ENCODE data around the gene PGBD1. TPM values are rescaled to one million over a fixed set of nuclear protein-coding genes. Genes with fewer than 3 reads are reported as not detected.

PGBD1 gene
- total and polyA plus RNA-seq, 2 donors (not counting 3 experiments of a cell fraction or from before 2014, with no cell fraction given), result 4.2 to 9.6 TPM

DNA sequence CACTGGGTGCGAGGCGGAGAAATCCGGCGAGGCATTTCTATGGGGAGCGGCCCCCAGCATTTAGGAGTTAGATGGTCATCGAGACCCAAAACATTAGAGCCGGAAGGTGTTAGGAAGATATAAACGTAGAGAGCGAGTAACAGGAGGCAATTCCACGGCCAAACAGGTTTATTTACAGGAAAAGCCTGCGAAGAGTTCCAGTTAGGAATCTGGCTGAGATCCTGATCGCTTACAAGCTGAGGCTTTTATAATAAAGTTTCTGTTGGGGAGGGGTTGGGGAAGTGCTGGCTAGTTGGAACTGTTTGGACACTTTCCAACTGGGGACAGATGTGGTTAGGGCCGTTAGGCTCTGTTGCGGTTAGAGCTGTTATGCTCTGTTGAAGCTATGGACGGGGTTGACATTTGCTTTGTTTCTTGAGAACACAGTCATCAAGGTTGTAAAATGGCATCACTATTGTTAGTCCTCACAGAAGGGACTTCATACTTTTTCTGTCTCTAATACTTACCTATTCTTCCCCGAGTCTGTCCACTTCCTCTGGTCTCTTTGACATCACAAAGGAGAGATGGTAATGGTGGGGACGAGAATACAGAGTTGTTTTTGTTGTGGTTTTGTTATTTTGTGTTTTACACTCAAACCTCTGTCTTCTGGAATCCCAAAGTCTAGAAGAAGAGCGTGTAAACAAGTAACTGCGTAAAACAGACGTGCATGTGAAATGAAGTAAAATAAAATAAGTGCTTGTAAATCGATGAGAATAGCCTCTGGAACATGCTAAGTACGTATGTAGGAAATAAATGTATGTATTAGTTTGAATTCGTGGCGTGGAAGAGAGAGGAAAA is 55.1 kb downstream of the PGBD1 start:
- FAIRE-seq, result peak; percentile 48
- H3K36me3 ChIP-seq (ENCODE audit: control insufficient read depth in 2 of 2, extremely low read depth in 1 of 2, insufficient read depth in 2 of 2, low read length in 2 of 2), result no peaks in the 10 kb centered on the region
- peak overlapping the region; percentile 88 for H3K4me2 ChIP-seq (ENCODE audit: insufficient read depth, low read length)
- H3K9ac ChIP-seq (replicated peaks; ENCODE audit: extremely low read depth, insufficient read depth, low read length), result peak overlapping the region; percentile 96
- TF ChIP-seq POLR2AphosphoS5 (IDR thresholded peaks at IDR 0.05; ENCODE audit: insufficient read depth, low read depth, low read length) (no peak), JUN (IDR thresholded peaks at IDR 0.05; ENCODE audit: borderline replicate concordance, insufficient read depth, insufficient read length, low read depth) (no peak), MYC (IDR thresholded peaks at IDR 0.05; ENCODE audit: low read depth, low read length) (no peak), EZH2 (IDR thresholded peaks at IDR 0.05; ENCODE audit: borderline replicate concordance, low read depth, low read length, severe bottlenecking) (no peak), GATA2 (IDR thresholded peaks at IDR 0.05; ENCODE audit: insufficient read depth, insufficient read length, low read depth, low read length) (no peak), POLR2A (IDR thresholded peaks at IDR 0.05; ENCODE audit: low read depth, low read length) (no peak), FOS (IDR thresholded peaks at IDR 0.05; ENCODE audit: borderline replicate concordance, insufficient read depth, low read length) (no peak)
- TF ChIP-seq, protein P1, sequence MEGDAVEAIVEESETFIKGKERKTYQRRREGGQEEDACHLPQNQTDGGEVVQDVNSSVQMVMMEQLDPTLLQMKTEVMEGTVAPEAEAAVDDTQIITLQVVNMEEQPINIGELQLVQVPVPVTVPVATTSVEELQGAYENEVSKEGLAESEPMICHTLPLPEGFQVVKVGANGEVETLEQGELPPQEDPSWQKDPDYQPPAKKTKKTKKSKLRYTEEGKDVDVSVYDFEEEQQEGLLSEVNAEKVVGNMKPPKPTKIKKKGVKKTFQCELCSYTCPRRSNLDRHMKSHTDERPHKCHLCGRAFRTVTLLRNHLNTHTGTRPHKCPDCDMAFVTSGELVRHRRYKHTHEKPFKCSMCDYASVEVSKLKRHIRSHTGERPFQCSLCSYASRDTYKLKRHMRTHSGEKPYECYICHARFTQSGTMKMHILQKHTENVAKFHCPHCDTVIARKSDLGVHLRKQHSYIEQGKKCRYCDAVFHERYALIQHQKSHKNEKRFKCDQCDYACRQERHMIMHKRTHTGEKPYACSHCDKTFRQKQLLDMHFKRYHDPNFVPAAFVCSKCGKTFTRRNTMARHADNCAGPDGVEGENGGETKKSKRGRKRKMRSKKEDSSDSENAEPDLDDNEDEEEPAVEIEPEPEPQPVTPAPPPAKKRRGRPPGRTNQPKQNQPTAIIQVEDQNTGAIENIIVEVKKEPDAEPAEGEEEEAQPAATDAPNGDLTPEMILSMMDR (IDR thresholded peaks at IDR 0.05; ENCODE audit: extremely low read depth in 1 of 2, insufficient read depth in 1 of 2, low read depth in 1 of 2, low read length in 2 of 2), result no peak
- TF ChIP-seq, protein P2, sequence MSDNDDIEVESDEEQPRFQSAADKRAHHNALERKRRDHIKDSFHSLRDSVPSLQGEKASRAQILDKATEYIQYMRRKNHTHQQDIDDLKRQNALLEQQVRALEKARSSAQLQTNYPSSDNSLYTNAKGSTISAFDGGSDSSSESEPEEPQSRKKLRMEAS (IDR thresholded peaks at IDR 0.05; ENCODE audit: insufficient read depth, insufficient read length), result no peak
- dilution Hi-C loops (cut with MboI; ENCODE audit: extremely low pct_ligation_motif_present, low sequenced_read_pairs), result no loop called here
- H3K27ac ChIP-seq (ENCODE audit: insufficient read depth, low read depth, low read length), result peak overlapping the region; percentile 96
- ChIA-PET CTCF (interaction anchor here (0.8 to 4.8 kb wide), 5 partner anchors 9 to 193 kb away, joined by 3 to 33 read pairs (median 3); no protein-coding TSS in a partner anchor), POLR2A (interaction anchor here (1.3 to 2.0 kb wide), 4 partner anchors 20 to 195 kb away, joined by 5 to 15 read pairs (median 6); partner anchors contain the start of genes PGBD1, ZKSCAN8 and ZSCAN26)
- peak overlapping the region; percentile 70 to 79 (median 73) for H3K4me3 ChIP-seq (replicated peaks in 1 of 3; ENCODE audit: insufficient read depth in 1 of 3, low read depth in 1 of 3, low read length in 3 of 3)
- H3K9me3 ChIP-seq (replicated peaks; ENCODE audit: control insufficient read depth, insufficient read depth, low read length), result no peaks in the 10 kb centered on the region
- no peak for DNase-seq (ENCODE audit: low read depth, low spot score)
- H2AFZ ChIP-seq (ENCODE audit: low read depth, low read length), result peak overlapping the region; percentile 81
- intact Hi-C loops (cut with micrococcal nuclease), result loop anchor here (1.0 to 5.0 kb wide), 7 partner anchors 13 to 1291 kb away; partner anchors contain the start of genes PGBD1, ZKSCAN3 and ZSCAN26
- no TSS peak for BruUV-seq (replicated peaks)
- H3K79me2 ChIP-seq (ENCODE audit: control insufficient read depth, insufficient read depth, low read length), result no peaks in the 10 kb centered on the region
- H3K4me1 ChIP-seq (ENCODE audit: control insufficient read depth, extremely low read depth, insufficient read depth, low read length), result peaks cover 15% of the 10 kb centered on the region
- H4K20me1 ChIP-seq (replicated peaks; ENCODE audit: control insufficient read depth, extremely low read depth, insufficient read depth, low read length), result no peaks in the 10 kb centered on the region
- no peaks in the 10 kb centered on the region for H3K27me3 ChIP-seq (ENCODE audit: control insufficient read depth in 2 of 2, insufficient read depth in 2 of 2, low read length in 2 of 2)
- H3K9me1 ChIP-seq (replicated peaks; ENCODE audit: control insufficient read depth, extremely low read depth, insufficient read depth, low read length), result no peaks in the 10 kb centered on the region
